NCI-H2196 (cell line): Measurements from ENCODE around the gene SEMA5B.
A peak's percentile ranks its signal among the peaks of the same experiment; 100 is the strongest.

ENCODE experiments used
- DNase-seq: peaks from one replicate; lab custom pipeline; 2025; ENCODE audit not compliant: unreplicated experiment; lab: John Stamatoyannopoulos, UW

The SEMA5B gene

DNA sequence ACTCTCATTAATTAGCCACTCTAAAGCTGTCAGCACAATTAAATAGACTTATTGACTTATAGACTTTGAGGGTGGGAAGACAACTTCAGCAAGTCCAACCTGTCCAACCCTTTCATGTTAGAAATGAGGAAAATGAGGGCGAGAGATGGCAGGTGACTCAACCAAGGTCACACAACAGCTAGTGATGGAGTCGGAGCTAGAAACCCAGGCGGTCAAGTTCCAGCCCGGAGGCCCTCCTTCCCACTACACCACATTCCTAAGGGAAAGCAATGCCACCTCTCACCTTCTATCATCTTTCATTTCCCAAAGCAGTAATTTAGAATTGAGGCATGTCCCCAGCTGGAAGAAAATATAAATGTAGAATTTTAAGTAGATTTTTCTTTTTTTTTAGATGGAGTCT is 28.7 kb downstream of the SEMA5B start:
- no peak for DNase-seq

DNA sequence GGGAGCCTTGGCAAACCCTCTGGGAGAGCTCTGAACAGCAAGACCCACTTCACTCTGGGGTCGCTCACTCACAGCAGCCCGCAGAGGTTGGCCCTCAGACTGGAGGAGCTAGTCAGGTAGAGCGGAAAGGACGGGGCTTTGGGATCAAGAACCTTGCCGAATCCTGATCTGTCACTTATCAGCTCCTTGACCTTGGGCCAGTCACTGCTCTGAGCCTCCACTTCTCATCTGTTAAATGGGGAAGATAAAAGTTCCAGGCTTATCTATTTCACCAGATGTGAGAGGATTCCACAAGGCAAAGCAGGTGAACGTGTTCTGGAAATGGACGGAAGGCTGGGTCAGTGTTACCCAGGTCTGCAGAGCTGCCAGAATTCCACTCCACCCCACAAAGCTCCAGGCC is 29.4 kb downstream of the SEMA5B start:
- DNase-seq: no peak

DNA sequence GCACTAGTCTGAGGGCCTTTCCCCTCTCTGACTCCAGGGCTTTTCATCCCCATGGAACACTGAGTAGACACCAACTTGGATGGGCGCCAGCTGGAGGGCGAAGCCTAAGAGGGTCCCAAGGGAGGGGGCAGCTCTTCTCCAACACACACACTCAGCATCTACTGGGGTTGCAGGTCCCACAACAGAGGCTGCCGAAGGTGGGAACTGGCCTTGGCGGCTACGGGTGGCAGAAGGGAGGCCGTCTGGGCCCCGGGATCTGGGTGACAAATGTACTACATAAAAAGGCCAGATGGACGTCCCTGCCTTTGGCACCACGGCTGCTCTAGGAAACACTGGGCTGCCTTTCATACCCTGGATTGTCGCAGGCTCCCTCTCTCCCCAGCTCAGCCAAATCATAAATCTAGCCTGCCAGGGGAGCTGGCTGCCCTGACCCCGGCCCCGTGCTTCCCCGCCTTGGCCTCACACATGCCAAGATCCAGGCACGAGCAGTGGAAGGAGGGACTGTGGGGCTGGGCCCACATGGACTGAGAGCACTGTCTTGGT is 31.5 kb downstream of the SEMA5B start:
- DNase-seq: no peak

DNA sequence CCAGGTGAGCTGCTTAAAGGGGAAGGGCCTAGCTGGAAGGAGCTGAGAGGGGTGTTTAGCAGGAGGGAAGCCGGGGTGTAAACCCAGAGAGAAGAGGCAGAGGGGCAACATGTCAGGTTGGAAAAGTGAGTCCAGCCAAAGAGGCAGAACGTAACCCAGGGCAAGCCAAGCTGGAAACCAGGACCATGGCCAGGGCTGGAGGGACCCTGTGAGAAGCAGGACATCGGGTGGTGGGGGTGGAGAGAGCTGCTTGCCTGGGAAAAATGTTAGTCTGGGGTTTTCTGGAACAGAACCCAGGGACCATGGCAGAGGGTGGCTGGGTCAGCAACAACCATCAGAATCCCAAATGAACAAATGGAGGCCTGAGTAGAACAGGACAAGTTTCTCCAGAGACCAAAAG is 32.6 kb downstream of the SEMA5B start:
- DNase-seq: no peak

DNA sequence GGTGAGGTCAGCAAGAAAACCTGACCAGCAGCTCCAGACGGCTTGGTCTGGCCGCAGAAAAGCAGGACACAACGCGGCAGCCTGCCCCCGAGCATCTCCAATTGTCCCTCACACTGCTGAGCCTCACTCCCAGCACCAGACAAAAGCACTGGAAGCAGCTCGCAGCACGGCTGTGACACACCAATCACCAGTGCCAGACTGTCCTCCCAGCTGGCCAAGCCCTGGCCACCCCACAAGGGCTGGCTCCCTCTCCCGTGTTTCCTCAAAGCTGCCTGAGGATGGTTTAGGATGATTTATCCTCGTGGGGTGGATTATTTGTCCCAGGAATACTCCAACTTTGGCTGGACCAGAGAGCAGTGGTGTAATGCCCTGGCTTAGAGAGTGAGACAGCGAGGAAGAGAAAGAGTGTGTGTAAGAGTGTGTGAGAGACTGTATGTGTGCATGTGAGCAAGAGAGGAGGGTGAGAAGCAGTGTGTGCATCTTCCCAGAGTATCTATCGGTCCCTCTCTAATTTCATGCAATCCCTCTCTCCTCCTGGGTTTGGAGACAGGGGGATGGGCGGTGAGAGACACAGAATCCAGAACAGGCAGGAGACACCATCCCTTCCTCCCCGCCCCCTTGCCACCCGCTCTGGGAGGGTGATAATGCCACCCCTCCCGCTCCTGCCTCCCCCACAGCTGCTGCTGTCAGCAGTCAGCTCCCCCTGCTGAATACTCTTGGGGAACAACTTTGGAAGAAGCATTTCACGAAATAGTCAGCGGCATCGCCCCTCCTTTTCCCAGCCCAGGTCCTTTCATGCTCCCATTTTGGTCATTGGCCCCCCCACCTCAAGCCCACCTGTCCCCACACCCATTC is 34.2 kb downstream of the SEMA5B start:
- DNase-seq: no peak

DNA sequence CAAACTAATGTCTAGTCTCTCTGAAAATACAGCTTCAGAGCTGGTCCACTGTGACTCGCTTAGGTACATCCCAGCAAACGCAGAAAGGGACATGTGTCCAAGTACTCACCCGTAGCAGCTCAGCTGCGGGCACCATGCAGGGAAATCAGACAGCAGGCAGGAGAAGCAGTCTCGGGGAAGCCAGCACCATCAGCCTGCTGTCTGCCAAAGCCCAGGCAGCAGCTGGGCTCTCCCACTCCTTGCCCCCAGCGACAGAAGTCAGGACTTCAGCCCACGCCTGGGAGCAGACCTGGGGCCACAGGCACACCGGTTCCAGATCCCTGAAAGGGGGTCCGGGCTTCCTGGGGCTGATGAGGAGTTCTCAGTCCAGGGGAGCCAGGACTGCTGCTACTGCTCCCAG is 34.9 kb downstream of the SEMA5B start:
- no peak for DNase-seq

DNA sequence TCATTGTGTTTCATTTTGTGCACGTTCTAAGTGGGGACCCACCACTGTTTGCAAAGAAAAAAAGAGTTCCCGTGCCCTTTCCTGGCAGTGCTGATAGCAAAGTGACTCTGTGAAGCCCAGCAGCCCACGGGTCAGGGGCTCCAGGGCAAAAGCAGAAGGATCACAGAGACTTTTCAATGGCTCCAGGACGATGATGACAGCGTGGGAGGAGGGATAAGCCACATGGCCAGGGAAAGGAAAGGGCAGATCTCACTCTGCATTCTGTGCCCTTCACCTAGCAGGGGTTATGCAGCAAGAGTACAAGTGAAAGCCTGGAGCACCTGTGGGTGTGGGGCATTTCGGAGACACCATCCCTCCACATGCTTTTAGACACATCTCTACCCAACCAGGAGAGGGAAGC is 35.4 kb downstream of the SEMA5B start:
- DNase-seq: no peak

DNA sequence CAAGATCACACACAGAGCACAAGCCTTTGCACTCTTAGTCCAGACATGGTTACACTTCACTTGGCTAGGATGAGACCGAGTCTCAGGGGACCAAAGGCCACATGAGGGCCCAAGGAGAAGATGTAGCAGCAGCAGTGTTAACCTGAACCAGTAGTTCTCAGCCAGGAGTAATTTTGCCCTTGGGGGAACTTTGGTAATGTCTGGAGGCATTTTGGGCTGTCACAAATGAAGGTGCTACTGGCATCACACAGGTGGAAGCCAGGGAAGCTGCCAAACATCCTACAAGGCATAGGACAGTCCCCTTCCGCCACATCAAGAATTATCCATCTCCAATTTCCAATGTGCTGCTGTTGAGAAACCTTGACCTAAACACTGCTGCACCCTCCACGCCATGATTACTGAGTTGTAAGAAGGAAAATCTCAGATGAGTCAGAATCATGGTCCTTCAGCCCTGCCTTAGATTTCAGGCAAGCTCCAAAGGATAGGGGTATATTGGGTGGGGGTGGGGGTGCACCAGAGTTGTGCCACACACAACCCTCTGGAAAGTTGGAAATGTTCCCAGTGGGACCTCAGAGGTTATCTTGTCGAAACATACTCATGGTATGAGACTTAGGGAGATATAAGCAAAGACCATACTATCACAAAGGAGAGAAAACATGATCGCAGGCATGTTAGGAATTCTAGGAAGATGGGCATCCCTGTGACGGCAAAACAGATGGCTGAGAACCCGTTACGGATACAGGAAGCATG is 36.2 kb downstream of the SEMA5B start:
- no peak for DNase-seq

DNA sequence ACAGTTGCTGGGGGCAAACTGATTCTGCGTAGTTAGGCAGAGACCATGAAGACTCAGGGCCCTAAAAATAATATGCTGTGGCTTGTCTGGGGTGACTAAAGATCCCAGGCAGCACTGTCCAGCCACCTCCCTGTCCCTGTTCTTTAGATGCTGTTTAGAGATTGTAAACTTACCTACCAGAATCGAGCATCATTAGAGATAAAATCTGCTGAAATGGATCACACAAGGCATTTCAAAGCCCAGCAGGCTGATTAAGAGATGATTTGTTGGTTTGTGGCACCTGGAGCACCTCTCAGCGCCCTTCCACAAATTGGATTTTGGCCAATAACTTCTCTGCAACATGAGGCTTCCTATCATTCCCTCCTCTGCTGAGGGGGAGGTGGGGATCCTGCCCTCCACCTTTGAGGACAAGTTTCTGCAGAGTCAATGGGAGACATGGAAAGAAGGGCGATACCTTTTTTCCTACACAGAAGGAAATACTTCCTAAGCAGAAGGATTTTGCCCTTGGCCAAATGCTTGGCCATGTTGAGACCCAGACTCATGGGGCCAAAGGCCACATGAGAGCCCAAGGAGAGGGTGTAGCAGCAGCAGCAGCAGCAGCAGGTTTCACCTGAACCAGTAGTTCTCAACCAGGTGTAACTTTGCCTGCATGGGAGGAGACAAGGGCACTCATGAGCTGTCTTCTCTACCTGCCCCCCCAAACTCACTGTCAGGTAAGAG is 37.5 kb downstream of the SEMA5B start:
- no peak for DNase-seq

DNA sequence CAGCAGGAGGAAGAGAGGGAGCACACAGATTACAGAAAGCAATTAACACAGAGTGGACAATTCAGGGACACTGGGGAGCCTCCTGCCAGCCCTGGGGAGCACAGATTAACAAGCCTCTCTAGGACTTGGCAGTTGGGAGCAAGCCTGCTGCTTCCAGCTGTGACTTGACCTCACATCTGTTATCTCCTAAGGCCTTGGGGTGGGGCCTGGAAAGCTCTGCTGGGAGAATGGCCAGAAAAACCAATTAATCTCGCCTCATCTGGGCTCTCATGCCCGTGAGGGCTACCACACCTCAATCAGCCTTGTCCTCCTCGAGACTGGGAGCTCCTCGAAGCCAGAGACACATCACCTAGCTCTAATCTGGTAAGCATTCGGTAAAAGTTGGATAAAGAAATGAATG is 39.1 kb downstream of the SEMA5B start:
- DNase-seq: no peak

DNA sequence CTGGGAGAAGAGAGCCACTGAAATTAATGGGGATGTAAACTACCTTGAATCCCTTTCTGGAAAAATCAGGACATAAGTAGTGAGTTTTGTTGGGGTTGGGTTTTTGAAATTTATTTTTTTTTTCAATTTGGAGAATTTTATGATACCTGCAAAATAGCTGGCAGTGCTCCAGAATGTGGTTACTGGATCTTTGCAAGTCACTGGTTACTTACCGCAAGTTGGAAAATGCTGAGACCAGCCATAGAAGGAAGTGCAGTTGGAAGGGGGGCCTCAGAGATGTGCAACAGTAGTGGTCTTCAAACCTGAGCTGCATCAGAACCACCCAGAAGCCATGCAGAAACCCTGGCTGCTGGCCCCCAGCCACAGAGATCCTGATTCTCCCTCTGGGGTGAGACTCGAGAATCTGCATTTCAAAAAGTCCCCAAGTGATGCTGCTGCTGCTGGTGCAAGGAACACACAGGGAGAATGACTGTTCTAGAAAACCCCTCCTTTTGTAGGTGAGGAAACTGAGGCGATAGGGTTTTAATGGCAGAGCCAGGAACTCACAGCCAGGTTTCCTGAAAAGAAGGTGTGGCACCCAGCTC is 39.7 kb downstream of the SEMA5B start:
- DNase-seq: no peak

DNA sequence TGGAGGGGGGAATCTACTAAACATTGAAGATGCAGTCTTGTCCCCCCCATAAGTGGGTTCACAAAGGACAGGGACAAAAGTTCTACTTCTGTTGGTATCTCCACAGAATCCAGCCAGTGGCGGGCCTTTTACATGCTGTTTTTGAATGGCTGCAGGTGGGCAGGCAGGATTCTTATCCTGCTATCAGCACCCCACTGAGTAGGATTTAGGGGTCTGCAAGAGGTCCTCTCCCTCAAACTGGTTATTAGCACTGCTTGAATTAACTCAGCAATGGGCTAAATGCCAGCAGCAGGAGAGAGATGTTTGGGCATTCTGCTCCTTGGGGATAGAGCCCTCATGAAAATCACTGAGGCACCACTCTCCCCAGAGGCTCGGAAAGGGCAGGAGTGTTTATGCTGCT is 40.3 kb downstream of the SEMA5B start:
- no peak for DNase-seq

DNA sequence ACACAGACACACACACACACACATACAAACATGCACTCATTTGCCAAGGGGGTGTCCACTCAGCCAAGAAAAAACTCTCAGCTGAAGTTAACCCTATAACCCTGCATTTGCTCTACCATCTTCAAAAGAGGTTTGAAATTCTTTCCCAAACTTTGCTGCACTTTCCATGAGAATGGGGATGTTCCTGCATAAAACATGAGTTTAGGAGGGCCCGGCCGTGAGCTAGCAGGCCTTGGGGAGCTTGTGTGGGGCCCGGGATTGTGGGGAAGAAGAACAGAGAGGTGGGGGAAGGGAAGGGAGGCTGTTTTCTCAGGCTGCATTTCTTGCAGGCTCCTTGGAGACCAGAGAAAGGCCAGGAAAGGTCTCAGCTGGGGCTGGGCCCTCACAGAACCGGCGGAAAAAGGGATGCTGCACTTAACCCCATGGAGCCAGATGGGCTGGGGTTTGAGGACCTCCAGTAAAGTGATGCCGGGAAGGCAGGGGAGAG is 40.8 kb downstream of the SEMA5B start:
- DNase-seq: no peak

DNA sequence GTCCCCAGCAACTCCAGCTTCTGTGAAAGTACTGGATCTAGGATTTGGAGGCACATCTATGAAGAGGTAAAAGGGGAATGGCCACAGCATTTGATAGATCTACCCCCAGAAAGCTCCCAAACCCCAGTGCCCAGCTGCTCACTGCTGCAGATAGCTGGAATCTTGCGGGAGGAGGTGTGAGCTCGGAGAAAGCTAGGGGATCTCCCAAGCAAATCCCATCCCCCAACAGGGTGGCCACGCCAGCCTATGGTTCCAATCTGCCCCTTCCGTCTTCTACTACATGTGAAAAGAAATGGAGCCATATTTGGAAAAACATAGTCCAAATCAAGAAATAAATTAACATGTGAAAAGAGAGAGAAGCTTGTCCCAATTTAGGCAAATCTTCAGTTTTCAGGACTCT is 42.0 kb downstream of the SEMA5B start:
- DNase-seq: no peak

DNA sequence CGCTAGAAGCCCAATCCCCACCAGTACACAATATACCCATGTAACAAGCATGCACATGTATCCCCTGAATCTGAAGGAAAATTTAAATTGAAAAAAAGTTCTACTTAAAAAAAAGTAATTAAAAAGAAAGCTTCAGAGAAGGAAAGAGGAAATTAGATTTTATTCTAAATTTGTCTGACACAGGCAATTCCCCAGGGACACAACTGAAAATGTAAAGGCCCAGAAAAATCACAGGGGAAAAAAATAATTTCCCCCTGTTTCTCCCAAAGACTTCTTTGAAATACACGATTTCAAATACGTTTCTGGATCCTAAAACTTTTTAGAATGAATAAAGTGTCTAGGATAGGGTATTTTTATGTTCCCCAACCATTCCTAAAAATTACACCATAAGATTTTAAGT is 42.9 kb downstream of the SEMA5B start:
- no peak for DNase-seq

DNA sequence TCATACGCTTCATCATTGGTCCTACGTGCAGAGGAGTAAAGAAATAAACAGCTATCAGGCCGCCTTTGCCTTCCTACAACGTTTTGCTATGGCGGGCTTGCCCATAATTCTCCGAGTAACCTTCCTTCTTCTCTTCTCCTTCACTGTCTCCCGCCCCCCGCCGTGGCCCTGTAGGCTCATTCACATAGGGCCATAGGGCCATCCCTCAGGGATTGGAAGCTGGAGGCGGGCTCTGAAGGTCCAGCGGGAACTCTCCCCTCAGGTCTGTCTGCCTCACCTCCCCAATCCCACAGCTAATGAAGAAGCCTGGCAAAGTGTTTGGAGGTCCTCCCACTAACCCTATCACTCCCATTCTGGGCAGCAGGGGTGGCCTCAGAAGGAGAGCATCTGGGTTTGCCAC is 43.6 kb downstream of the SEMA5B start:
- DNase-seq: no peak

DNA sequence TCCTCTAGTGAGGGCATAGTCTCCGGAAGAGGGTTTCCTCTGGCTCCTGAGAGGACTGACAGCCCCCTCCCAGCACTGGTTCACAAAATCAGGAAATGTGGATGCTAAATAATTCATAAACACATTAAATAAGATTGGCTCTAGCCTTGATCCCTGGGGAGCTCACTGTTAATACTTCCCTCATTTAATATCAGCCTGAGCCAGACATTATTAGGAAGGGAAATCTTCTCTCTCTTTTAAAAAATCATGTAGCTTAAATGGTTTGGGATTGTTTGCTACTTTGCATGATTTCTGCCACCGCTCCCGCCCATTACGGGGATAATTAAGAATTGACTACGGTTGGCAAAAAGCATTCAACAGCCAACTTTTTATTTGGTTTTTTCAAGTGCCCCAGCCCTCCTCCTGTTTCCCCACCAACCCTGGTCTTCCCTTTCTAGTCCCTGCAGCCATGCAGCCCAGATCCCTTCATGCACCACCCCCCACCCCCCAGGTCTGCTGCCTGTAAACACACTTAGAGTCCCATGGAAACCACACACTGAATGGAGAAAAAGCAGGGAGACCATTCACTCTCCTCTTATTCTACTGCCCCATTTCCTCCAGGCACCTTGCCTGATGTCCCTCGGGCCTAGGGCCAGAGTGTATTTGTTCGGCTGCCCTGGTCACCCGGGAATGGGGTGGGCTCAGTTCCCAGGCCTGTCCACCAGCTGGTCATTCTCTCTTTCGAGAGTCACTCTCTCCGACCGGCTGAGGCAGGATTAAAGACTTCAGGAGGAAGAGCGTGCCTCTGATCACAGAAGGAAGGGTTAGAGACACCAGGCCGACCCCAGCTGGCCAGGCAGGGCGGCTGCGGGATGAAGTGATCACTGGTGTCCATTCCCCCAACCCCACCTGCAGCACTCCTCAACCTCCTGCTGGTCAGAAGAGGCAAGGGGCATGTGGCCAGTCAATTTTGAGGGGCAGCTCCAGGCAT is 45.1 kb downstream of the SEMA5B start:
- DNase-seq: peak; percentile 27

DNA sequence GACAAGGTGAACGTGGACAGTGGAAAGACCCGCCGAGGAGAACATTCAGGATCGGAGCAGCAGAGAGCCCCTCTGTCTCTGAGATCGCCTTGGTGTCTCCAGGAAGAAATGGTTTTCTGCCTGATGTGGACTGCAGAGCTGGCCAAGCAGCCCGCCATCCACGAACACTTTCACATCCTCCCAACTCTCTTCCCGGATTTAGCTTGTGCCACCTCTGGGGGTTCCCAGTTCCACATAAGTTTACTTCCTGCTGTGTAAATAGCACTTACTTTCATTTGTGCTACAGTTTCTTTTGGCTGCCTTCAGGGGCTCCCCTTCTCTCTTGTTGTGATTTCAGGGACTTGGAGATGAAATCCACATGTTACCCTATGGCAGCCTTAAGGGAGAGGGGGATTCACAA is 48.4 kb downstream of the SEMA5B start:
- no peak for DNase-seq

DNA sequence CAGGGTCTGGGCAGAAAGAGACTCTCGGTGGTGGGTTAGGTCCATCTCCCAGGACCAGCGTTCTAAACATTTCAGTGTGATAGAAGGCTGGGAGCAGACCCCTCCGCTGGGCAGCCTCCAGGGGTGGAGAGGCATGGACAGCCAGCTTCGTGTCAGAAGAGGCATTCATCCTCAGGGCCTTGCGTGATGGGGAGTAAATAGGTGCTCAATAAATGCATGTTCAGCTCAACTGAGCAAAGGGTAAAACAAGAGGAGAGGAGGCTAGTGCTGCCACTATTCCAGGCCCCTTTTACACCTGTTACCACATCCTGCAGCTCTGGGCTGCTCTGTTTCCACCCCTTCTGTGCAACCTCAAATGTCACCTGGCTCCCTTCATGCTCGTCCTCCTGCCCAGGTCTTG is 49.0 kb downstream of the SEMA5B start:
- DNase-seq: no peak
